ENCODE measurements around the gene LRRC8B. TPM values are rescaled to one million over a fixed set of nuclear protein-coding genes. Genes with fewer than 3 reads are reported as not detected.
A peak's percentile ranks its signal among the peaks of the same experiment; 100 is the strongest.

Gene LRRC8B
- polyA plus RNA-seq, 2 of the 4 experiments (the other 2 are of a cell fraction) = 3.2 to 10.3 TPM

- TF ChIP-seq JUN (IDR thresholded peaks at IDR 0.05) (no peak), MAFK (IDR thresholded peaks at IDR 0.05; ENCODE audit: partially characterized antibody) (no peak)
Observed at GRCh38 chr1:89475269-89475668, 49.4 kb upstream of the LRRC8B start (continued).

- H3K4me2 ChIP-seq = no peak overlapping the region
- ATAC-seq = no peak
- FAIRE-seq = no peak
- POLR2A ChIA-PET = no interaction called here
- H3K4me1 ChIP-seq = no peaks in the 10 kb centered on the region
- CTCF ChIA-PET = no interaction called here
- H3K27ac ChIP-seq = no peak overlapping the region
- DNase-seq (ENCODE audit: low read depth in 1 of 2, low spot score in 1 of 2) = no peak
- 0% methylated on average over 1 of the region's 1 CpG for WGBS (ENCODE audit: missing lambda C conversion rate)
- no peaks in the 10 kb centered on the region for H3K9me3 ChIP-seq
- no peak for TF ChIP-seq HOXB5 (CRISPR knock-in tag; IDR thresholded peaks at IDR 0.05)
- no peak for TF ChIP-seq RNF2 (IDR thresholded peaks at IDR 0.05; ENCODE audit: borderline replicate concordance, low read depth)
- TF ChIP-seq, protein P1, sequence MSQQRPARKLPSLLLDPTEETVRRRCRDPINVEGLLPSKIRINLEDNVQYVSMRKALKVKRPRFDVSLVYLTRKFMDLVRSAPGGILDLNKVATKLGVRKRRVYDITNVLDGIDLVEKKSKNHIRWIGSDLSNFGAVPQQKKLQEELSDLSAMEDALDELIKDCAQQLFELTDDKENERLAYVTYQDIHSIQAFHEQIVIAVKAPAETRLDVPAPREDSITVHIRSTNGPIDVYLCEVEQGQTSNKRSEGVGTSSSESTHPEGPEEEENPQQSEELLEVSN (IDR thresholded peaks at IDR 0.05; ENCODE audit: borderline replicate concordance, low read depth) = no peak
- TF ChIP-seq ZSCAN20 (CRISPR knock-in tag; IDR thresholded peaks at IDR 0.05) = no peak
- no peak for TF ChIP-seq FOSL2 (IDR thresholded peaks at IDR 0.05)
- TF ChIP-seq FOSL2 (CRISPR knock-in tag; IDR thresholded peaks at IDR 0.05) = no peak
- no peak for TF ChIP-seq EHMT2 (IDR thresholded peaks at IDR 0.05; ENCODE audit: low read depth)
- TF ChIP-seq PBX3 (IDR thresholded peaks at IDR 0.05) = no peak
- TF ChIP-seq RARB (CRISPR knock-in tag; IDR thresholded peaks at IDR 0.05) = no peak
- no peak for TF ChIP-seq ELK1 (IDR thresholded peaks at IDR 0.05; ENCODE audit: low read depth, low read length)
- no peak for TF ChIP-seq MYC (IDR thresholded peaks at IDR 0.05; ENCODE audit: borderline replicate concordance, low read length)
- TF ChIP-seq HOXA7 (CRISPR knock-in tag; IDR thresholded peaks at IDR 0.05) = no peak
- TF ChIP-seq BHLHE40 (IDR thresholded peaks at IDR 0.05; ENCODE audit: low read depth, low read length) = no peak
- no peak for TF ChIP-seq NPAS2 (CRISPR knock-in tag; IDR thresholded peaks at IDR 0.05; ENCODE audit: borderline replicate concordance)
- no peak for TF ChIP-seq KDM5A (IDR thresholded peaks at IDR 0.05)
- no peak for TF ChIP-seq ZFP36 (IDR thresholded peaks at IDR 0.05; ENCODE audit: borderline replicate concordance, partially characterized antibody)
- no peak for TF ChIP-seq JUN (IDR thresholded peaks at IDR 0.05)
- no peak for TF ChIP-seq TP53 (CRISPR knock-in tag; IDR thresholded peaks at IDR 0.05)
- no peak overlapping the region for H3K4me3 ChIP-seq
Observed at GRCh38 chr1:89476072-89476471, 48.6 kb upstream of the LRRC8B start.

DNA sequence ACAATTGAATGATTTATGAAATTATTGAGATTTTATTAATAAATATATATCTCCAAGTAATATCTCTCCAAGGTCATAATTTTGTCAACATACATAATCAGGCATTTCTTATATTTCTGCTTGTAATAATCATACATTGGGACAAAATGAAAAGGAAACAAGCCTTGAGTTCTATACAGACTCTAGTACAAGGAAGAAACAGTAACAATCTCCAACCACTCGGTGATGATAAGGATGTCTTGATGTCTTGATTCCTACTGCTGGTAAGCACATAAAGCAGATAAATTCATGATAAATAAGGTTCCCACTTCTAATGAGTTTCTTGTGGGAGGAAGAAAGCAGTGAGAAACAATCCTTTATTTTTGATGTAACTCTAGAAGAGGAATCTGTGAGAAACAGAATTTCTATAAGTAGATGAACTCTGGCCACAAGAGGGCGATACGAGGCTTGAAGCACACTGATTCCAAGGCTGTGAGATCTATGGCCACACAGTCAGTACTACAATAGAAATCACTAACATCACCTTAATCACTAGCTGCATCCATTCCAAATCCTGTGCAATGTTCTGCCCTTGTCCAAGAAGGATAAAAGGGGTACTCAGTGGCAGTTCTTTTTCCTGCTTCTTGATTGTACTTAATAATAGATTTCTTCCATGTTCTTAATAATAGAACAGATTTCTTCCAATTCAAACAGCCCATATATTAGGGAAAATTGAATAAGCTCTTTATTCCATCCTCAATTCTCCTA is 41.4 kb upstream of the LRRC8B start:
- DNase-seq (ENCODE audit: low read depth in 1 of 2, low spot score in 1 of 2) (peak; percentile 33 to 77), ATAC-seq (peak; percentile 92 to 95), FAIRE-seq (no peak)
- Histone ChIP-seq H3K4me2 (no peak overlapping the region), H3K4me1 (no peaks in the 10 kb centered on the region), H3K9me3 (no peaks in the 10 kb centered on the region), H3K4me3 (no peak overlapping the region), H3K27ac (no peak overlapping the region)
- ChIA-PET POLR2A (no interaction called here), CTCF (interaction anchor here (0.5 to 7.9 kb wide), 18 partner anchors 11 to 568 kb away, joined by 3 to 42 read pairs (median 4); no protein-coding TSS in a partner anchor)
- WGBS (ENCODE audit: missing lambda C conversion rate) = 27% methylated on average over 3 of the region's 3 CpGs
- TF ChIP-seq ESRRA (IDR thresholded peaks at IDR 0.05; ENCODE audit: borderline replicate concordance, low read length) = no peak
- no peak for TF ChIP-seq CBX2 (IDR thresholded peaks at IDR 0.05; ENCODE audit: borderline replicate concordance, low read depth)
- TF ChIP-seq TFCP2L1 (CRISPR knock-in tag; IDR thresholded peaks at IDR 0.05) = no peak
- peak; percentile 75 for TF ChIP-seq CTCF (IDR thresholded peaks at IDR 0.05)
- no peak for TF ChIP-seq BHLHE40 (IDR thresholded peaks at IDR 0.05; ENCODE audit: low read depth, low read length)
- no peak for TF ChIP-seq JUN (IDR thresholded peaks at IDR 0.05)
- no peak for TF ChIP-seq NFE2L2 (conservative IDR thresholded peaks at IDR 0.05; ENCODE audit: low read length)
- no peak for TF ChIP-seq PHF8 (IDR thresholded peaks at IDR 0.05; ENCODE audit: borderline replicate concordance, low read depth)
- TF ChIP-seq KDM5A (IDR thresholded peaks at IDR 0.05) = no peak
- TF ChIP-seq MAFK (IDR thresholded peaks at IDR 0.05; ENCODE audit: partially characterized antibody) = no peak
- TF ChIP-seq HES2 (IDR thresholded peaks at IDR 0.05) = no peak
- TF ChIP-seq, protein P2, sequence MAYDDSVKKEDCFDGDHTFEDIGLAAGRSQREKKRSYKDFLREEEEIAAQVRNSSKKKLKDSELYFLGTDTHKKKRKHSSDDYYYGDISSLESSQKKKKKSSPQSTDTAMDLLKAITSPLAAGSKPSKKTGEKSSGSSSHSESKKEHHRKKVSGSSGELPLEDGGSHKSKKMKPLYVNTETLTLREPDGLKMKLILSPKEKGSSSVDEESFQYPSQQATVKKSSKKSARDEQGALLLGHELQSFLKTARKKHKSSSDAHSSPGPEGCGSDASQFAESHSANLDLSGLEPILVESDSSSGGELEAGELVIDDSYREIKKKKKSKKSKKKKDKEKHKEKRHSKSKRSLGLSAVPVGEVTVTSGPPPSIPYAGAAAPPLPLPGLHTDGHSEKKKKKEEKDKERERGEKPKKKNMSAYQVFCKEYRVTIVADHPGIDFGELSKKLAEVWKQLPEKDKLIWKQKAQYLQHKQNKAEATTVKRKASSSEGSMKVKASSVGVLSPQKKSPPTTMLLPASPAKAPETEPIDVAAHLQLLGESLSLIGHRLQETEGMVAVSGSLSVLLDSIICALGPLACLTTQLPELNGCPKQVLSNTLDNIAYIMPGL (CRISPR knock-in tag; IDR thresholded peaks at IDR 0.05; ENCODE audit: borderline replicate concordance) = no peak
- TF ChIP-seq, protein P3, sequence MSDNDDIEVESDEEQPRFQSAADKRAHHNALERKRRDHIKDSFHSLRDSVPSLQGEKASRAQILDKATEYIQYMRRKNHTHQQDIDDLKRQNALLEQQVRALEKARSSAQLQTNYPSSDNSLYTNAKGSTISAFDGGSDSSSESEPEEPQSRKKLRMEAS (IDR thresholded peaks at IDR 0.05) = no peak
- TF ChIP-seq CEBPB (IDR thresholded peaks at IDR 0.05) = no peak

Data from A549 (cell line).